H1 (cell line): ENCODE measurements around the gene MYO5B. TPM values are rescaled to one million over a fixed set of nuclear protein-coding genes. Genes with fewer than 3 reads are reported as not detected.

ENCODE experiments used
- CTCF ChIA-PET: fragments of 300-600 bp; sonication (Branson Sonifier 250); formaldehyde crosslinking; loops from one replicate; lab custom pipeline; 2021; ENCODE audit not compliant: partially characterized antibody; lab: Charles Lee
- POLR2A ChIA-PET: fragments of 300-600 bp; sonication (Branson Sonifier 250); formaldehyde crosslinking; loops from one replicate; lab custom pipeline; 2021; ENCODE audit warnings: inconsistent platforms; ENCODE audit not compliant: partially characterized antibody; lab: Charles Lee
- DNase-seq, 2 experiments: peaks; one replicate each; pipeline versions ENCODE4 v3.0.0 to v3.0.0-alpha.2; 2010 to 2022; ENCODE audit warnings: low spot score in 2 of 2, low read depth in 1 of 2, mixed read lengths in 1 of 2
- FAIRE-seq: peaks from 2 replicates; lab custom pipeline; 2011; peaks lifted over from hg19 to GRCh38; lab: Jason Lieb, UNC
- H2AFZ ChIP-seq: 2 replicates; pipeline ENCODE4 v1.8.1; 2012; ENCODE audit warnings: low read length, inconsistent platforms
- H2AK5ac ChIP-seq: 2 replicates; pipeline ENCODE4 v1.6.1; 2013; ENCODE audit warnings: low read depth, low read length
- H2BK120ac ChIP-seq: replicated peaks from 2 replicates; pipeline ENCODE3; 2013; ENCODE audit warnings: low read depth, low read length, inconsistent platforms
- H2BK12ac ChIP-seq: 2 replicates; pipeline ENCODE4 v1.6.1; 2013; ENCODE audit warnings: low read depth, low read length
- H2BK15ac ChIP-seq: 2 replicates; pipeline ENCODE4 v1.6.1; 2013; ENCODE audit warnings: low read length
- H2BK20ac ChIP-seq: 2 replicates; pipeline ENCODE4 v1.6.1; 2013; ENCODE audit warnings: low read length
- H2BK5ac ChIP-seq: 2 replicates; pipeline ENCODE4 v1.6.1; 2013; ENCODE audit warnings: low read depth, low read length
- H3K14ac ChIP-seq: 2 replicates; pipeline ENCODE4 v1.6.1; 2013; ENCODE audit warnings: inconsistent platforms; ENCODE audit not compliant: insufficient read length
- H3K18ac ChIP-seq: 2 replicates; pipeline ENCODE4 v1.6.1; 2013; ENCODE audit warnings: low read length; ENCODE audit errors: extremely low read depth
- H3K23ac ChIP-seq: 2 replicates; pipeline ENCODE4 v1.6.1; 2013; ENCODE audit warnings: inconsistent platforms; ENCODE audit not compliant: insufficient read length
- H3K23me2 ChIP-seq: 2 replicates; pipeline ENCODE4 v1.6.1; 2013; ENCODE audit warnings: low read depth, low read length
- H3K27ac ChIP-seq: 2 replicates; pipeline ENCODE4 v1.6.1; 2011; ENCODE audit warnings: low read depth, low read length, inconsistent platforms
- H3K27me3 ChIP-seq, 4 experiments: replicated peaks in 1 of 4; 1 replicate in 1 of 4; 2 replicates in 3 of 4; pipeline versions ENCODE4 v1.6.1 to v1.8.1; 2011 to 2013; ENCODE audit warnings: low read length in 3 of 4, mild to moderate bottlenecking in 3 of 4, inconsistent platforms in 2 of 4, mixed read lengths in 2 of 4, moderate library complexity in 1 of 4; ENCODE audit not compliant: control insufficient read depth in 3 of 4, insufficient read depth in 3 of 4; ENCODE audit errors: extremely low read depth in 1 of 4
- H3K36me3 ChIP-seq, 4 experiments: 2 replicates each; pipeline versions ENCODE4 v1.6.1 to v1.8.1; 2011 to 2013; ENCODE audit warnings: mild to moderate bottlenecking in 4 of 4, low read length in 3 of 4, moderate library complexity in 2 of 4, control low read depth in 1 of 4, inconsistent platforms in 1 of 4; ENCODE audit not compliant: insufficient read depth in 4 of 4, control insufficient read depth in 2 of 4
- H3K4ac ChIP-seq: replicated peaks from 2 replicates; pipeline ENCODE3; 2013; ENCODE audit warnings: low read length, low read depth, mixed read lengths, inconsistent platforms; ENCODE audit not compliant: insufficient read length
- H3K4me1 ChIP-seq, 4 experiments: replicated peaks in 1 of 4; 1 replicate in 1 of 4; 2 replicates in 3 of 4; pipeline versions ENCODE4 v1.6.1 to v1.8.1; 2011 to 2013; ENCODE audit warnings: low read length in 3 of 4, inconsistent platforms in 2 of 4, mixed read lengths in 1 of 4; ENCODE audit not compliant: insufficient read depth in 4 of 4, control insufficient read depth in 3 of 4
- H3K4me2 ChIP-seq, 2 experiments: 2 replicates each; pipeline versions ENCODE4 v1.6.1 to v1.8.1; 2011 to 2013; ENCODE audit warnings: low read depth in 2 of 2, low read length in 2 of 2, control low read depth in 1 of 2, inconsistent platforms in 1 of 2, mild to moderate bottlenecking in 1 of 2; ENCODE audit not compliant: insufficient read depth in 1 of 2
- H3K4me3 ChIP-seq, 4 experiments: fragments of 200-600, 300-600 bp in 1 of 4; sonication (generic), shearing (Covaris generic), sonication (Bioruptor Twin) in 1 of 4; 2 replicates each; pipeline versions ENCODE4 v1.5.1 to v1.8.1; 2011 to 2016; ENCODE audit warnings: low read length in 4 of 4, low read depth in 3 of 4, control low read depth in 2 of 4, inconsistent platforms in 2 of 4, mild to moderate bottlenecking in 2 of 4, mixed read lengths in 1 of 4, moderate library complexity in 1 of 4; ENCODE audit not compliant: insufficient read depth in 2 of 4; ENCODE audit errors: extremely low read depth in 1 of 4
- H3K56ac ChIP-seq: replicated peaks from 2 replicates; pipeline ENCODE3; 2013; ENCODE audit warnings: low read depth, mild to moderate bottlenecking, mixed read lengths, low read length, inconsistent platforms; ENCODE audit not compliant: insufficient read length
- H3K79me1 ChIP-seq: 2 replicates; pipeline ENCODE4 v1.6.1; 2013; ENCODE audit warnings: low read depth, low read length, control low read depth
- H3K79me2 ChIP-seq, 2 experiments: 2 replicates each; pipeline versions ENCODE4 v1.6.1 to v1.8.1; 2012 to 2013; ENCODE audit warnings: low read length in 2 of 2, mild to moderate bottlenecking in 2 of 2, inconsistent platforms in 1 of 2; ENCODE audit not compliant: insufficient read depth in 2 of 2, control insufficient read depth in 1 of 2
- H3K9ac ChIP-seq, 4 experiments: replicated peaks in 1 of 4; 1 replicate in 1 of 4; 2 replicates in 3 of 4; pipeline versions ENCODE4 v1.6.1 to v1.8.1; 2011 to 2013; ENCODE audit warnings: low read depth in 3 of 4, low read length in 3 of 4, control low read depth in 2 of 4, mild to moderate bottlenecking in 2 of 4, moderate library complexity in 2 of 4, inconsistent platforms in 1 of 4; ENCODE audit errors: extremely low read depth in 1 of 4
- H3K9me3 ChIP-seq, 2 experiments: 2 replicates each; pipeline versions ENCODE4 v1.6.1 to v1.8.1; 2012 to 2013; ENCODE audit warnings: mild to moderate bottlenecking in 2 of 2, moderate library complexity in 2 of 2, control low read depth in 1 of 2, inconsistent platforms in 1 of 2, low read depth in 1 of 2, low read length in 1 of 2, mixed read lengths in 1 of 2; ENCODE audit not compliant: insufficient read depth in 2 of 2
- H4K20me1 ChIP-seq, 2 experiments: replicated peaks in 1 of 2; 2 replicates each; pipeline versions ENCODE3 to v1.8.1; 2011 to 2013; ENCODE audit warnings: inconsistent platforms in 2 of 2, low read length in 2 of 2, mild to moderate bottlenecking in 1 of 2; ENCODE audit not compliant: insufficient read depth in 2 of 2, control insufficient read depth in 1 of 2
- H4K5ac ChIP-seq: 2 replicates; pipeline ENCODE4 v1.6.1; 2013; ENCODE audit warnings: low read length, low read depth, mixed read lengths, inconsistent platforms; ENCODE audit not compliant: insufficient read length
- H4K8ac ChIP-seq: 2 replicates; pipeline ENCODE4 v1.8.0; 2013; ENCODE audit warnings: mild to moderate bottlenecking, moderate library complexity, low read length, inconsistent platforms; ENCODE audit not compliant: insufficient read depth; ENCODE audit errors: extremely low read depth
- H4K91ac ChIP-seq: replicated peaks from 2 replicates; pipeline ENCODE3; 2013; ENCODE audit warnings: low read length, mixed read lengths, inconsistent platforms; ENCODE audit not compliant: insufficient read length
- BACH1 ChIP-seq: IDR thresholded peaks from 2 replicates; pipeline ENCODE4 v1.6.1; 2012; ENCODE audit warnings: low read length, improper control_type of control experiment
- BRCA1 ChIP-seq: IDR thresholded peaks from 2 replicates; pipeline ENCODE4 v1.6.1; 2012; ENCODE audit warnings: low read depth, low read length, improper control_type of control experiment
- CBX5 ChIP-seq: fragments of 300-800, 300-1000 bp; sonication (generic); IDR thresholded peaks from 2 replicates; pipeline ENCODE4 v1.7.1; 2016; ENCODE audit warnings: antibody characterized with exemption, low read length, low read depth
- CBX8 ChIP-seq: fragments of 300-800, 300-1000 bp; sonication (generic); IDR thresholded peaks from 2 replicates; pipeline ENCODE4 v1.7.1; 2016; ENCODE audit warnings: low read depth, low read length, borderline replicate concordance
- HDAC2 ChIP-seq, 2 experiments: fragments of 300-600 bp in 1 of 2; sonication (generic) in 1 of 2; IDR thresholded peaks; 2 replicates each; pipeline ENCODE4 v1.6.1; 2011 to 2012; ENCODE audit warnings: low read depth in 2 of 2, low read length in 2 of 2, mild to moderate bottlenecking in 2 of 2, moderate library complexity in 2 of 2, borderline replicate concordance in 1 of 2, inconsistent platforms in 1 of 2
- MAX ChIP-seq: IDR thresholded peaks from 2 replicates; pipeline ENCODE4 v1.6.1; 2012; ENCODE audit warnings: inconsistent platforms
- NRF1 ChIP-seq: IDR thresholded peaks from 2 replicates; pipeline ENCODE4 v1.6.1; 2011; ENCODE audit warnings: mild to moderate bottlenecking, low read depth, low read length, improper control_type of control experiment
- POLR2A ChIP-seq, 2 experiments: IDR thresholded peaks; 1 replicate in 1 of 2; 2 replicates in 1 of 2; pipeline ENCODE4 v1.6.1; 2011; ENCODE audit warnings: low read depth in 2 of 2, low read length in 2 of 2, mild to moderate bottlenecking in 2 of 2; ENCODE audit errors: control extremely low read depth in 1 of 2
- SAP30 ChIP-seq: fragments of 300-600 bp; sonication (generic); IDR thresholded peaks from 2 replicates; pipeline ENCODE4 v1.7.1; 2012; ENCODE audit warnings: low read length, moderate library complexity, mild to moderate bottlenecking, inconsistent platforms; ENCODE audit not compliant: insufficient read depth, insufficient replicate concordance
- SIRT6 ChIP-seq: IDR thresholded peaks from one replicate; pipeline ENCODE4 v1.7.1; 2012; ENCODE audit warnings: low read length, inconsistent platforms
- TBP ChIP-seq: IDR thresholded peaks from 2 replicates; pipeline ENCODE4 v1.6.1; 2011; ENCODE audit warnings: low read depth, low read length, improper control_type of control experiment
- TEAD4 ChIP-seq: IDR thresholded peaks from 2 replicates; pipeline ENCODE4 v1.6.1; 2012; ENCODE audit warnings: low read depth, low read length, inconsistent platforms, mixed read lengths
- YY1 ChIP-seq: IDR thresholded peaks from 2 replicates; pipeline ENCODE4 v1.6.1; 2011; ENCODE audit warnings: low read depth, mild to moderate bottlenecking, low read length
- WGBS, 2 experiments: shearing (Covaris generic) in 1 of 2; methylation state at CpG; one replicate each; pipeline versions ENCODE4 v1.1.6 to v1.1.7; 2013 to 2015; ENCODE audit warnings: low lambda C conversion rate in 2 of 2, mixed read lengths in 2 of 2, inconsistent platforms in 1 of 2, low coverage in 1 of 2, missing lambda C conversion rate in 1 of 2; ENCODE audit not compliant: insufficient replicate concordance in 2 of 2, insufficient coverage in 1 of 2, insufficient read length in 1 of 2; ENCODE audit errors: extremely low coverage in 1 of 2, missing lambda C conversion rate in 1 of 2; 5-methylcytosine and 5-hydroxymethylcytosine counted together
- polyA plus RNA-seq, 7 experiments: library from polyadenylated mRNA; depleted of rRNA in 3 of 7; stranded (reverse) in 5 of 7; unstranded in 2 of 7; fragments of >200 nt in 5 of 7; fragments of 200-250 nt in 2 of 7; gene quantifications; 1 replicate in 5 of 7; 2 replicates in 1 of 7; 4 replicates in 1 of 7; pipeline versions ENCODE4 v1.2.1 to v1.2.3, GENCODE V29; 2011 to 2013; ENCODE audit warnings: missing spikeins in 2 of 7, mixed read lengths in 2 of 7
- total RNA-seq: library from RNA; stranded (reverse); fragmentation: NEBNext Ultra II Directional; extraction: Animal tissue kit (Norgen Biotek cat#: 25700); gene quantifications from 2 replicates; pipeline ENCODE4 v1.2.1, GENCODE V29; 2021
- TF ChIP-seq, protein P1 (sequence below): IDR thresholded peaks from 2 replicates; pipeline ENCODE4 v1.6.1; 2011; ENCODE audit warnings: low read length, improper control_type of control experiment

Gene MYO5B
- total and polyA plus RNA-seq, 2 of the 8 experiments (the other 6 are each of a cell fraction or from before 2014, with no cell fraction given), result 6.4 to 7.7 TPM

- no peak overlapping the region for H3K14ac ChIP-seq
- H3K18ac ChIP-seq, result no peak overlapping the region
- H3K79me2 ChIP-seq, result no peaks in the 10 kb centered on the region
- CTCF ChIA-PET, result interaction anchor here (1.1 to 4.7 kb wide), 3 partner anchors 9 to 16 kb away, joined by 4 to 15 read pairs (median 6); no protein-coding TSS in a partner anchor
- no peak overlapping the region for H2BK5ac ChIP-seq
- H3K4ac ChIP-seq, result no peak overlapping the region
- H2BK12ac ChIP-seq, result no peak overlapping the region
- H2AK5ac ChIP-seq, result no peak overlapping the region
- no peak overlapping the region for H3K23ac ChIP-seq
- 98% methylated on average over 4 of the region's 4 CpGs; no CpG with 5 or more reads in 1 of the 2 experiments for WGBS, 2 experiments
- no peak overlapping the region for H2AFZ ChIP-seq
- H3K4me3 ChIP-seq, result no peak overlapping the region
- H3K79me1 ChIP-seq, result no peaks in the 10 kb centered on the region
- H4K8ac ChIP-seq, result no peak overlapping the region
- H3K27ac ChIP-seq, result no peak overlapping the region
- H4K5ac ChIP-seq, result no peak overlapping the region
- H4K91ac ChIP-seq, result no peak overlapping the region
- no peak overlapping the region for H2BK120ac ChIP-seq
- no peak overlapping the region for H3K4me2 ChIP-seq
- no peaks in the 10 kb centered on the region for H3K27me3 ChIP-seq
- POLR2A ChIA-PET, result no interaction called here
- H3K56ac ChIP-seq, result no peak overlapping the region
- H3K4me1 ChIP-seq, result no peaks in the 10 kb centered on the region
- H3K9ac ChIP-seq, result no peak overlapping the region
- H2BK15ac ChIP-seq, result no peak overlapping the region
- H3K36me3 ChIP-seq, result no peaks in the 10 kb centered on the region
- H3K9me3 ChIP-seq, result no peaks in the 10 kb centered on the region
- H4K20me1 ChIP-seq, result no peaks in the 10 kb centered on the region
- DNase-seq (no peak), FAIRE-seq (no peak)
- H2BK20ac ChIP-seq, result no peak overlapping the region
- H3K23me2 ChIP-seq, result no peaks in the 10 kb centered on the region
- no peak for TF ChIP-seq CBX8
- TF ChIP-seq NRF1, result no peak
- TF ChIP-seq, protein P1, sequence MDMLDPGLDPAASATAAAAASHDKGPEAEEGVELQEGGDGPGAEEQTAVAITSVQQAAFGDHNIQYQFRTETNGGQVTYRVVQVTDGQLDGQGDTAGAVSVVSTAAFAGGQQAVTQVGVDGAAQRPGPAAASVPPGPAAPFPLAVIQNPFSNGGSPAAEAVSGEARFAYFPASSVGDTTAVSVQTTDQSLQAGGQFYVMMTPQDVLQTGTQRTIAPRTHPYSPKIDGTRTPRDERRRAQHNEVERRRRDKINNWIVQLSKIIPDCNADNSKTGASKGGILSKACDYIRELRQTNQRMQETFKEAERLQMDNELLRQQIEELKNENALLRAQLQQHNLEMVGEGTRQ, result no peak
- TF ChIP-seq BACH1, result no peak
- no peak for TF ChIP-seq TBP
- no peak for TF ChIP-seq SAP30
- TF ChIP-seq CBX5, result no peak
- no peak for TF ChIP-seq MAX
- no peak for TF ChIP-seq HDAC2 (IDR thresholded peaks at IDR 0.05; ENCODE audit: borderline replicate concordance in 1 of 2, low read depth in 2 of 2, low read length in 2 of 2)
- no peak for TF ChIP-seq POLR2A (IDR thresholded peaks at IDR 0.05; ENCODE audit: control extremely low read depth in 1 of 2, low read depth in 2 of 2, low read length in 2 of 2)
- no peak for TF ChIP-seq SIRT6
- no peak for TF ChIP-seq YY1
- TF ChIP-seq BRCA1, result no peak
- no peak for TF ChIP-seq TEAD4
These were observed 318.4 kb downstream of the MYO5B start for GRCh38 chr18:49876536-49876935.
